GM21529 (cell line): ENCODE measurements around the gene KLF3.

Source experiments
- ATAC-seq: cut with Tn5 transposase; IDR thresholded peaks from one replicate; pipeline ENCODE4 v1.9.1; 2021; ENCODE audit not compliant: unreplicated experiment

KLF3 gene

GRCh38 chr4:38654273-38654672 lies 9.7 kb upstream of the KLF3 start:
- no peak for ATAC-seq

- no peak for ATAC-seq
These were observed 7.9 kb upstream of the KLF3 start for GRCh38 chr4:38656111-38656510.

GRCh38 chr4:38659346-38659745 lies 4.7 kb upstream of the KLF3 start:
- ATAC-seq, result no peak

- no peak for ATAC-seq
These were observed 3.2 kb upstream of the KLF3 start for GRCh38 chr4:38660838-38661237.

- no peak for ATAC-seq
These were observed 2.6 kb upstream of the KLF3 start for GRCh38 chr4:38661371-38661770.

- ATAC-seq, result no peak
These were observed 1.4 kb upstream of the KLF3 start for GRCh38 chr4:38662522-38663089.

GRCh38 chr4:38663090-38663800 lies 754 bp upstream of the KLF3 start:
- ATAC-seq, result peak; percentile 46

- ATAC-seq, result no peak
These were observed 855 bp downstream of the KLF3 start for GRCh38 chr4:38664706-38665401.

- ATAC-seq, result no peak
These were observed 1.8 kb downstream of the KLF3 start for GRCh38 chr4:38665551-38666411.

GRCh38 chr4:38666766-38667084 lies 2.7 kb downstream of the KLF3 start:
- ATAC-seq, result no peak

GRCh38 chr4:38667085-38667893 lies 3.3 kb downstream of the KLF3 start:
- ATAC-seq, result no peak

GRCh38 chr4:38668203-38668971 lies 4.4 kb downstream of the KLF3 start:
- ATAC-seq, result no peak

- no peak for ATAC-seq
These were observed 5.2 kb downstream of the KLF3 start for GRCh38 chr4:38669208-38669607.

GRCh38 chr4:38670109-38670901 lies 6.3 kb downstream of the KLF3 start:
- ATAC-seq, result no peak

GRCh38 chr4:38670939-38671591 lies 7.1 kb downstream of the KLF3 start:
- ATAC-seq, result peak; percentile 43

GRCh38 chr4:38671592-38671940 lies 7.6 kb downstream of the KLF3 start:
- no peak for ATAC-seq

- ATAC-seq, result no peak
These were observed 8.0 kb downstream of the KLF3 start for GRCh38 chr4:38672074-38672396.

- no peak for ATAC-seq
These were observed 8.6 kb downstream of the KLF3 start for GRCh38 chr4:38672397-38673129.
